H1 (cell line): ENCODE data around the gene ARID4B. TPM values are rescaled to one million over a fixed set of nuclear protein-coding genes. Genes with fewer than 3 reads are reported as not detected.

ENCODE experiments used
- HDAC6 ChIP-seq: IDR thresholded peaks from one replicate; pipeline ENCODE4 v1.7.1; 2012; ENCODE audit warnings: low read depth, mild to moderate bottlenecking, inconsistent platforms, low read length, moderate library complexity
- NANOG ChIP-seq: IDR thresholded peaks from 2 replicates; pipeline ENCODE4 v1.6.1; 2011; ENCODE audit warnings: low read length, low read depth, mild to moderate bottlenecking, inconsistent platforms; ENCODE audit not compliant: insufficient read depth, poor library complexity, severe bottlenecking
- SP1 ChIP-seq: IDR thresholded peaks from 2 replicates; pipeline ENCODE4 v1.6.1; 2011; ENCODE audit warnings: low read depth, low read length
- SP4 ChIP-seq: IDR thresholded peaks from 2 replicates; pipeline ENCODE4 v1.6.1; 2012; ENCODE audit warnings: low read length, inconsistent platforms
- TBP ChIP-seq: IDR thresholded peaks from 2 replicates; pipeline ENCODE4 v1.6.1; 2011; ENCODE audit warnings: low read depth, low read length, improper control_type of control experiment
- TCF12 ChIP-seq: IDR thresholded peaks from 2 replicates; pipeline ENCODE4 v1.6.1; 2011; ENCODE audit warnings: low read depth, mild to moderate bottlenecking, low read length
- TEAD4 ChIP-seq: IDR thresholded peaks from 2 replicates; pipeline ENCODE4 v1.6.1; 2012; ENCODE audit warnings: low read depth, low read length, inconsistent platforms, mixed read lengths
- polyA plus RNA-seq, 7 experiments: library from polyadenylated mRNA; depleted of rRNA in 3 of 7; stranded (reverse) in 5 of 7; unstranded in 2 of 7; fragments of >200 nt in 5 of 7; fragments of 200-250 nt in 2 of 7; gene quantifications; 1 replicate in 5 of 7; 2 replicates in 1 of 7; 4 replicates in 1 of 7; pipeline versions ENCODE4 v1.2.1 to v1.2.3, GENCODE V29; 2011 to 2013; ENCODE audit warnings: missing spikeins in 2 of 7, mixed read lengths in 2 of 7
- total RNA-seq: library from RNA; stranded (reverse); fragmentation: NEBNext Ultra II Directional; extraction: Animal tissue kit (Norgen Biotek cat#: 25700); gene quantifications from 2 replicates; pipeline ENCODE4 v1.2.1, GENCODE V29; 2021
- TF ChIP-seq, protein P1 (sequence below): fragments of 300-600 bp; sonication (generic); IDR thresholded peaks from 2 replicates; pipeline ENCODE4 v1.7.1; 2012; ENCODE audit warnings: low read length, moderate library complexity, mild to moderate bottlenecking, inconsistent platforms; ENCODE audit not compliant: insufficient replicate concordance

The ARID4B gene
- total and polyA plus RNA-seq, 2 of the 8 experiments (the other 6 are each of a cell fraction or from before 2014, with no cell fraction given): 5.1 to 28.8 TPM

DNA sequence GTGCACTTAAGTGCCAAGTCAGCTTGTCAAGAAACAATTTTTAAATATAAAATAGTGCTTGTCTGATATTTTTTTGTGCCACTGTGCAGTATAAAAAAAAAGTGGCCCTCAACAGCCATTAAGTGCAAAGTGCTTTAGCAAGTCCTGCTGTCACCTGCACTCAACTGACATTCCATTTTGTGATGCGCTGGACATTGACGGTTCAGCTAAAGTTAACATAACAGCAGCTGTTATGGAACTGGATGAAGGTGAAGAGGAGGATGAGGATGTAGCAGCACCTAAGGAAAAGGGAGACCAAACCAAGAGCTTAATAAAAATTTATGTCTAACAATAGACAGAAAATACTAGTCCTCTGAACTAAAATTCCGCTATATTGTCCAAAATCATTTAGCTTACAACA, 159.6 kb downstream of the ARID4B start (continued):
- no peak for TF ChIP-seq SP4
- TF ChIP-seq NANOG: no peak
- TF ChIP-seq, protein P1, sequence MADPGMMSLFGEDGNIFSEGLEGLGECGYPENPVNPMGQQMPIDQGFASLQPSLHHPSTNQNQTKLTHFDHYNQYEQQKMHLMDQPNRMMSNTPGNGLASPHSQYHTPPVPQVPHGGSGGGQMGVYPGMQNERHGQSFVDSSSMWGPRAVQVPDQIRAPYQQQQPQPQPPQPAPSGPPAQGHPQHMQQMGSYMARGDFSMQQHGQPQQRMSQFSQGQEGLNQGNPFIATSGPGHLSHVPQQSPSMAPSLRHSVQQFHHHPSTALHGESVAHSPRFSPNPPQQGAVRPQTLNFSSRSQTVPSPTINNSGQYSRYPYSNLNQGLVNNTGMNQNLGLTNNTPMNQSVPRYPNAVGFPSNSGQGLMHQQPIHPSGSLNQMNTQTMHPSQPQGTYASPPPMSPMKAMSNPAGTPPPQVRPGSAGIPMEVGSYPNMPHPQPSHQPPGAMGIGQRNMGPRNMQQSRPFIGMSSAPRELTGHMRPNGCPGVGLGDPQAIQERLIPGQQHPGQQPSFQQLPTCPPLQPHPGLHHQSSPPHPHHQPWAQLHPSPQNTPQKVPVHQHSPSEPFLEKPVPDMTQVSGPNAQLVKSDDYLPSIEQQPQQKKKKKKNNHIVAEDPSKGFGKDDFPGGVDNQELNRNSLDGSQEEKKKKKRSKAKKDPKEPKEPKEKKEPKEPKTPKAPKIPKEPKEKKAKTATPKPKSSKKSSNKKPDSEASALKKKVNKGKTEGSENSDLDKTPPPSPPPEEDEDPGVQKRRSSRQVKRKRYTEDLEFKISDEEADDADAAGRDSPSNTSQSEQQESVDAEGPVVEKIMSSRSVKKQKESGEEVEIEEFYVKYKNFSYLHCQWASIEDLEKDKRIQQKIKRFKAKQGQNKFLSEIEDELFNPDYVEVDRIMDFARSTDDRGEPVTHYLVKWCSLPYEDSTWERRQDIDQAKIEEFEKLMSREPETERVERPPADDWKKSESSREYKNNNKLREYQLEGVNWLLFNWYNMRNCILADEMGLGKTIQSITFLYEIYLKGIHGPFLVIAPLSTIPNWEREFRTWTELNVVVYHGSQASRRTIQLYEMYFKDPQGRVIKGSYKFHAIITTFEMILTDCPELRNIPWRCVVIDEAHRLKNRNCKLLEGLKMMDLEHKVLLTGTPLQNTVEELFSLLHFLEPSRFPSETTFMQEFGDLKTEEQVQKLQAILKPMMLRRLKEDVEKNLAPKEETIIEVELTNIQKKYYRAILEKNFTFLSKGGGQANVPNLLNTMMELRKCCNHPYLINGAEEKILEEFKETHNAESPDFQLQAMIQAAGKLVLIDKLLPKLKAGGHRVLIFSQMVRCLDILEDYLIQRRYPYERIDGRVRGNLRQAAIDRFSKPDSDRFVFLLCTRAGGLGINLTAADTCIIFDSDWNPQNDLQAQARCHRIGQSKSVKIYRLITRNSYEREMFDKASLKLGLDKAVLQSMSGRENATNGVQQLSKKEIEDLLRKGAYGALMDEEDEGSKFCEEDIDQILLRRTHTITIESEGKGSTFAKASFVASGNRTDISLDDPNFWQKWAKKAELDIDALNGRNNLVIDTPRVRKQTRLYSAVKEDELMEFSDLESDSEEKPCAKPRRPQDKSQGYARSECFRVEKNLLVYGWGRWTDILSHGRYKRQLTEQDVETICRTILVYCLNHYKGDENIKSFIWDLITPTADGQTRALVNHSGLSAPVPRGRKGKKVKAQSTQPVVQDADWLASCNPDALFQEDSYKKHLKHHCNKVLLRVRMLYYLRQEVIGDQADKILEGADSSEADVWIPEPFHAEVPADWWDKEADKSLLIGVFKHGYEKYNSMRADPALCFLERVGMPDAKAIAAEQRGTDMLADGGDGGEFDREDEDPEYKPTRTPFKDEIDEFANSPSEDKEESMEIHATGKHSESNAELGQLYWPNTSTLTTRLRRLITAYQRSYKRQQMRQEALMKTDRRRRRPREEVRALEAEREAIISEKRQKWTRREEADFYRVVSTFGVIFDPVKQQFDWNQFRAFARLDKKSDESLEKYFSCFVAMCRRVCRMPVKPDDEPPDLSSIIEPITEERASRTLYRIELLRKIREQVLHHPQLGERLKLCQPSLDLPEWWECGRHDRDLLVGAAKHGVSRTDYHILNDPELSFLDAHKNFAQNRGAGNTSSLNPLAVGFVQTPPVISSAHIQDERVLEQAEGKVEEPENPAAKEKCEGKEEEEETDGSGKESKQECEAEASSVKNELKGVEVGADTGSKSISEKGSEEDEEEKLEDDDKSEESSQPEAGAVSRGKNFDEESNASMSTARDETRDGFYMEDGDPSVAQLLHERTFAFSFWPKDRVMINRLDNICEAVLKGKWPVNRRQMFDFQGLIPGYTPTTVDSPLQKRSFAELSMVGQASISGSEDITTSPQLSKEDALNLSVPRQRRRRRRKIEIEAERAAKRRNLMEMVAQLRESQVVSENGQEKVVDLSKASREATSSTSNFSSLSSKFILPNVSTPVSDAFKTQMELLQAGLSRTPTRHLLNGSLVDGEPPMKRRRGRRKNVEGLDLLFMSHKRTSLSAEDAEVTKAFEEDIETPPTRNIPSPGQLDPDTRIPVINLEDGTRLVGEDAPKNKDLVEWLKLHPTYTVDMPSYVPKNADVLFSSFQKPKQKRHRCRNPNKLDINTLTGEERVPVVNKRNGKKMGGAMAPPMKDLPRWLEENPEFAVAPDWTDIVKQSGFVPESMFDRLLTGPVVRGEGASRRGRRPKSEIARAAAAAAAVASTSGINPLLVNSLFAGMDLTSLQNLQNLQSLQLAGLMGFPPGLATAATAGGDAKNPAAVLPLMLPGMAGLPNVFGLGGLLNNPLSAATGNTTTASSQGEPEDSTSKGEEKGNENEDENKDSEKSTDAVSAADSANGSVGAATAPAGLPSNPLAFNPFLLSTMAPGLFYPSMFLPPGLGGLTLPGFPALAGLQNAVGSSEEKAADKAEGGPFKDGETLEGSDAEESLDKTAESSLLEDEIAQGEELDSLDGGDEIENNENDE: no peak
- no peak for TF ChIP-seq SP1
- no peak for TF ChIP-seq TBP
- no peak for TF ChIP-seq TEAD4
- no peak for TF ChIP-seq HDAC6
- no peak for TF ChIP-seq TCF12
